HG02642 (cell line): ENCODE results near the gene MCEMP1.
"Not testable (repeated sequence)": the region's sequence is repeated elsewhere in the genome, so short reads cannot be mapped to it uniquely, and the experiment has no call there.

ENCODE experiments used
- ATAC-seq: cut with Tn5 transposase; IDR thresholded peaks from one replicate; pipeline ENCODE4 v1.9.1; 2021; ENCODE audit warnings: mild to moderate bottlenecking; ENCODE audit not compliant: unreplicated experiment, poor library complexity

Gene MCEMP1

GRCh38 chr19:7643031-7643415, 33.9 kb upstream of the MCEMP1 start:
- no peak for ATAC-seq

GRCh38 chr19:7643629-7644549, 33.0 kb upstream of the MCEMP1 start:
- ATAC-seq, result not testable (repeated sequence)

GRCh38 chr19:7644550-7644877, 32.4 kb upstream of the MCEMP1 start:
- no peak for ATAC-seq

GRCh38 chr19:7645163-7645562, 31.7 kb upstream of the MCEMP1 start:
- ATAC-seq, result no peak

- ATAC-seq, result no peak
Measured at GRCh38 chr19:7645656-7646425, 31.0 kb upstream of the MCEMP1 start.

- no peak for ATAC-seq
Measured at GRCh38 chr19:7646426-7646700, 30.5 kb upstream of the MCEMP1 start.

- ATAC-seq, result no peak
Measured at GRCh38 chr19:7647156-7647555, 29.7 kb upstream of the MCEMP1 start.

- ATAC-seq, result no peak
Measured at GRCh38 chr19:7648265-7649014, 28.4 kb upstream of the MCEMP1 start.

- ATAC-seq, result no peak
Measured at GRCh38 chr19:7650148-7650547, 26.7 kb upstream of the MCEMP1 start.

- peak; percentile 57 for ATAC-seq
Measured at GRCh38 chr19:7652061-7652641, 24.7 kb upstream of the MCEMP1 start.

- no peak for ATAC-seq
Measured at GRCh38 chr19:7654401-7654800, 22.5 kb upstream of the MCEMP1 start.

- no peak for ATAC-seq
Measured at GRCh38 chr19:7655581-7655980, 21.3 kb upstream of the MCEMP1 start.

GRCh38 chr19:7657131-7657751, 19.6 kb upstream of the MCEMP1 start:
- ATAC-seq, result no peak

- peak; percentile 74 for ATAC-seq
Measured at GRCh38 chr19:7658219-7658686, 18.6 kb upstream of the MCEMP1 start.

- ATAC-seq, result no peak
Measured at GRCh38 chr19:7661744-7662538, 14.9 kb upstream of the MCEMP1 start.

GRCh38 chr19:7662657-7663056, 14.2 kb upstream of the MCEMP1 start:
- no peak for ATAC-seq

GRCh38 chr19:7663706-7664105, 13.2 kb upstream of the MCEMP1 start:
- ATAC-seq, result no peak

- no peak for ATAC-seq
Measured at GRCh38 chr19:7665076-7665475, 11.8 kb upstream of the MCEMP1 start.

- no peak for ATAC-seq
Measured at GRCh38 chr19:7668842-7669241, 8.0 kb upstream of the MCEMP1 start, which contains the start of gene RETN. Gene RETN (plus strand): TSS chr19:7669049. CDS start chr19:7669327, 278 bp downstream.
